OCI-LY7 (cell line): ENCODE measurements around the gene CAMKV. TPM values are rescaled to one million over a fixed set of nuclear protein-coding genes. Genes with fewer than 3 reads are reported as not detected.

Source experiments
- BruUV-seq: library from RNA; stranded (reverse); fragments of 400-500 nt; replicated peaks from 2 replicates; lab custom pipeline; 2021; lab: Mats Ljungman, UMichigan
- CTCF ChIA-PET: fragments of 300-600 bp; sonication (Branson Sonifier 250); formaldehyde crosslinking; loops from one replicate; lab custom pipeline; 2022; ENCODE audit warnings: antibody characterized with exemption; ENCODE audit not compliant: unreplicated experiment; lab: Charles Lee
- POLR2A ChIA-PET: fragments of 300-600 bp; sonication (Branson Sonifier 250); formaldehyde crosslinking; loops from one replicate; lab custom pipeline; 2022; ENCODE audit warnings: antibody characterized with exemption; lab: Charles Lee
- DNase-seq: peaks from one replicate; pipeline ENCODE4 v3.0.0-alpha.2; 2015; ENCODE audit warnings: low spot score
- H2AFZ ChIP-seq: fragments of 200-600 bp; sonication (generic), shearing (Covaris generic); 2 replicates; pipeline ENCODE4 v1.6.1; 2014; ENCODE audit warnings: mild to moderate bottlenecking, antibody characterized with exemption, low read length, moderate library complexity
- H3K27ac ChIP-seq: fragments of 200-600 bp; sonication (generic); 2 replicates; pipeline ENCODE4 v1.5.1; 2014; ENCODE audit warnings: mixed run types, low read depth, mild to moderate bottlenecking, moderate library complexity, low read length, inconsistent platforms; ENCODE audit not compliant: poor library complexity, severe bottlenecking
- H3K36me3 ChIP-seq: fragments of 200-600 bp; sonication (generic); 2 replicates; pipeline ENCODE4 v1.6.1; 2014; ENCODE audit warnings: mild to moderate bottlenecking, antibody characterized with exemption, low read length, moderate library complexity, mixed read lengths; ENCODE audit not compliant: insufficient read depth
- H3K4me1 ChIP-seq: fragments of 200-600 bp; sonication (generic); 2 replicates; pipeline ENCODE4 v1.5.1; 2014; ENCODE audit warnings: mild to moderate bottlenecking, low read length; ENCODE audit not compliant: insufficient read depth, poor library complexity, severe bottlenecking
- H3K4me2 ChIP-seq: fragments of 200-600 bp; sonication (generic); 2 replicates; pipeline ENCODE4 v1.6.1; 2014; ENCODE audit warnings: mild to moderate bottlenecking, low read length
- H3K4me3 ChIP-seq: fragments of 200-600 bp; sonication (generic); 2 replicates; pipeline ENCODE4 v1.5.1; 2014; ENCODE audit warnings: mild to moderate bottlenecking, low read depth, low read length; ENCODE audit not compliant: poor library complexity, severe bottlenecking
- H3K79me2 ChIP-seq: fragments of 200-600 bp; sonication (generic); 2 replicates; pipeline ENCODE4 v1.6.1; 2016; ENCODE audit warnings: low read depth, mild to moderate bottlenecking, low read length, moderate library complexity, mixed read lengths; ENCODE audit not compliant: insufficient read depth
- H3K9me2 ChIP-seq: fragments of 200-600 bp; sonication (generic); 2 replicates; pipeline ENCODE4 v1.6.1; 2016; ENCODE audit warnings: mild to moderate bottlenecking, low read length, mixed read lengths; ENCODE audit not compliant: insufficient read depth
- H3K9me3 ChIP-seq: fragments of 200-600 bp; sonication (generic); 2 replicates; pipeline ENCODE4 v1.6.1; 2014; ENCODE audit warnings: mild to moderate bottlenecking, mixed run types, low read length, mixed read lengths
- H4K20me1 ChIP-seq: fragments of 200-600 bp; sonication (generic); 2 replicates; pipeline ENCODE4 v1.6.1; 2014; ENCODE audit warnings: mild to moderate bottlenecking, antibody characterized with exemption, low read length, moderate library complexity, mixed read lengths; ENCODE audit not compliant: insufficient read depth
- EZH2phosphoT487 ChIP-seq: fragments of 200-600 bp; sonication (generic); IDR thresholded peaks from 2 replicates; pipeline ENCODE4 v1.6.1; 2018; ENCODE audit warnings: low read depth, borderline replicate concordance, mild to moderate bottlenecking, mixed run types, antibody characterized with exemption, low read length, moderate library complexity, mixed read lengths
- intact Hi-C: fragments of 100-400 bp; cut with micrococcal nuclease; formaldehyde crosslinking; loops from one replicate; pipeline ENCODE4 v1.10.0; 2022; ENCODE audit not compliant: unreplicated experiment
- total RNA-seq, 2 experiments: library from RNA; depleted of rRNA in 1 of 2; stranded (reverse); fragments of >200 nt in 1 of 2; shearing (Covaris generic) in 1 of 2; gene quantifications; 2 replicates each; pipeline ENCODE4 v1.2.3, GENCODE V29; 2014 to 2022
- TF ChIP-seq, protein P1 (sequence below): fragments of 200-600 bp; sonication (generic); conservative IDR thresholded peaks from 2 replicates; pipeline ENCODE4 v1.5.1; 2014; ENCODE audit warnings: mild to moderate bottlenecking, antibody characterized with exemption, low read length, moderate library complexity, mixed read lengths

The CAMKV gene
- total RNA-seq, 2 experiments from 2014 or later = 0.63 TPM; not detected in 1

DNA sequence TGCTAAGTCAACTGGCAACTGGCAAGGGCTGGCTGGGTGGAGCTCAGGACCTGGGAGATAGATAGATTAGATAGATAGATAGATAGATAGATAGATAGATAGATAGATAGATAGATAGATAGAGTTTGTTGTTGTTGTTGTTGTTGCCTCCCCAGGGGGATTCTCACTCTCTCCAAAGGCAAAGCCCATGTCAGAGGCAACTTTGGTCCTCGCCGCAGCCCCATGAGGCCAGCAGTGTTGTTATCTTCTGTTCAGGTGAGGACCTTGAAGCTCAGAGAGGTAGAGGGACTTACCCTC, 41.4 kb upstream of the CAMKV start:
- Histone ChIP-seq H3K79me2 (no peaks in the 10 kb centered on the region), H3K4me2 (no peak overlapping the region), H3K27ac (no peak overlapping the region), H3K4me3 (no peak overlapping the region), H3K36me3 (0 out of 2 replicates have a peak, but pooled peaks cover 12% of the 10 kb centered on the region), H3K9me2 (no peaks in the 10 kb centered on the region), H4K20me1 (no peaks in the 10 kb centered on the region), H3K9me3 (no peaks in the 10 kb centered on the region), H3K4me1 (peaks cover 4% of the 10 kb centered on the region), H2AFZ (no peak overlapping the region)
- DNase-seq = no peak
- intact Hi-C loops = no loop called here
- TF ChIP-seq, protein P1, sequence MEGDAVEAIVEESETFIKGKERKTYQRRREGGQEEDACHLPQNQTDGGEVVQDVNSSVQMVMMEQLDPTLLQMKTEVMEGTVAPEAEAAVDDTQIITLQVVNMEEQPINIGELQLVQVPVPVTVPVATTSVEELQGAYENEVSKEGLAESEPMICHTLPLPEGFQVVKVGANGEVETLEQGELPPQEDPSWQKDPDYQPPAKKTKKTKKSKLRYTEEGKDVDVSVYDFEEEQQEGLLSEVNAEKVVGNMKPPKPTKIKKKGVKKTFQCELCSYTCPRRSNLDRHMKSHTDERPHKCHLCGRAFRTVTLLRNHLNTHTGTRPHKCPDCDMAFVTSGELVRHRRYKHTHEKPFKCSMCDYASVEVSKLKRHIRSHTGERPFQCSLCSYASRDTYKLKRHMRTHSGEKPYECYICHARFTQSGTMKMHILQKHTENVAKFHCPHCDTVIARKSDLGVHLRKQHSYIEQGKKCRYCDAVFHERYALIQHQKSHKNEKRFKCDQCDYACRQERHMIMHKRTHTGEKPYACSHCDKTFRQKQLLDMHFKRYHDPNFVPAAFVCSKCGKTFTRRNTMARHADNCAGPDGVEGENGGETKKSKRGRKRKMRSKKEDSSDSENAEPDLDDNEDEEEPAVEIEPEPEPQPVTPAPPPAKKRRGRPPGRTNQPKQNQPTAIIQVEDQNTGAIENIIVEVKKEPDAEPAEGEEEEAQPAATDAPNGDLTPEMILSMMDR = no peak
- no peak for TF ChIP-seq EZH2phosphoT487
- POLR2A ChIA-PET = interaction anchor here (0.6 kb wide), 1 partner anchor 346 kb away, joined by 4 read pairs; no protein-coding TSS in a partner anchor
- CTCF ChIA-PET = interaction anchor here (0.6 kb wide), 2 partner anchors 19 to 463 kb away, joined by 3 to 5 read pairs; no protein-coding TSS in a partner anchor
- BruUV-seq = no TSS peak

DNA sequence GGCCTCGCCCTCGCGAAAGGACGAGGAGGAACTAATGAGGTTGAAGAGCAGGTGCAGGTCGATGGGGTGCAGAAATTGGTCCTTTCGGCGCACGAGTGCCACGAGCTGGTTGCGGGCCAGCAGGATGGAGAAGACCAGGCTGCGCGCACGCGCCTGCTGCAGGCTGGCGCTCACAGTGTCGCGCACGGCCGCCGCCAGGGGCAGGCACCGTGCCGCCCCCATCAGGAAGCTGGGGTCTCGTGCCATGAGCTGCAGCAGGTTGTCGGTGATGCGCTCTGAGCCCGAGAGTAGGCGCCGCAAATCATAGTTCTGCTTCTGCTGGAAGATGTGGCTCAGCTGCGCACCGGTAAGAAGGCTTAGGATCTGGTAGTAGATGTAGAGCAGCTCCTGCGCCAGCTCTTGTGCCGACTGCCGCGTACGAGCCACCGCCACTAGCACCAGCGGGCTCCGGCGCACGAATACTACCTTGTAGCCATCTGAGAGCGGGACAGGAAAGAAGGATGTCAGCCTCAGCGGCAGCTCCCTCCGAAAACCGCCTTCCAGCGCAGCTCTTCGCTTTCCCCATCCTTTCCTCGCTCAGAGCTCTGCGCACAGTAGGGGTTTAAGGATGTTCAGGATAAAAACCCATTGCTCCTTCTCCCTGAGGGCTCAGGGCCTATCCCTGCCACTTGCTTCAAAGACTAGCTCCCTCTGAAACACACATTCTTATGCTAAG, 40.9 kb upstream of the CAMKV start:
- CTCF ChIA-PET = interaction anchor here (0.6 kb wide), 1 partner anchor 19 kb away, joined by 5 read pairs; no protein-coding TSS in a partner anchor
- no peak for DNase-seq
- Histone ChIP-seq H3K27ac (no peak overlapping the region), H3K79me2 (no peaks in the 10 kb centered on the region), H4K20me1 (no peaks in the 10 kb centered on the region), H3K4me1 (peaks cover 9% of the 10 kb centered on the region), H2AFZ (no peak overlapping the region), H3K9me2 (no peaks in the 10 kb centered on the region), H3K36me3 (0 out of 2 replicates have a peak, but pooled peaks cover 12% of the 10 kb centered on the region), H3K4me2 (no peak overlapping the region), H3K9me3 (no peaks in the 10 kb centered on the region), H3K4me3 (no peak overlapping the region)
- POLR2A ChIA-PET = interaction anchor here (0.6 kb wide), 1 partner anchor 345 kb away, joined by 4 read pairs; no protein-coding TSS in a partner anchor
- BruUV-seq = no TSS peak
- no peak for TF ChIP-seq EZH2phosphoT487
- TF ChIP-seq, protein P1 = no peak
- intact Hi-C loops = no loop called here
